Measurements from ENCODE around the gene FAM184B.

The FAM184B gene

DNA sequence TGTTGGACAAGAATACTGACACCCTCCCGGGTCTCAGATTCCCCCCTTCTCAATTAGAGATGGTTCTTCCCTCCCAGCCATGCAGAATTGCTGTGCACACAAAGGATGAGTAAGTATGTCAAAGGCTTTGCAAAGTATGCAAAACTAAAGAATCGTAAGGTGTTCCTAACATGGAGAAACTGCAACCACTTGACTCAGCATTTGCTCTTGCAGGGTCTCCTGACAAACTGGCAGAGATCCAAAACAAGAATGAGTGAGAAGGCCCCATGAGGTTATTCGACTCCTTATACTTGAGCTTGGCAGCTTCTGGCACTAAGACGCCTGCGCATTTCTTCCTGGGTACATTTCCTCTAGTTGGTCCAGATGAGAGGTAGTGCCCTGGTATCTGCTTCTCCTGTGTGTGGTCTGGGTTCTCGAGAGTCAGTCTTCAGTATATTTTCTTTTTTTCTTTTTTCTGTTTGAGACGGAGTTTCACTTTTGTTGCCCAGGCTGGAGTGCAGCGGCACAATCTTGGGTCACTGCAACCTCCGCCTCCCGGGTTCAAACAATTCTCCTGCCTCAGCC lies 8.2 kb downstream of the FAM184B start:
- DNase-seq (ENCODE audit: low spot score) = no peak

DNA sequence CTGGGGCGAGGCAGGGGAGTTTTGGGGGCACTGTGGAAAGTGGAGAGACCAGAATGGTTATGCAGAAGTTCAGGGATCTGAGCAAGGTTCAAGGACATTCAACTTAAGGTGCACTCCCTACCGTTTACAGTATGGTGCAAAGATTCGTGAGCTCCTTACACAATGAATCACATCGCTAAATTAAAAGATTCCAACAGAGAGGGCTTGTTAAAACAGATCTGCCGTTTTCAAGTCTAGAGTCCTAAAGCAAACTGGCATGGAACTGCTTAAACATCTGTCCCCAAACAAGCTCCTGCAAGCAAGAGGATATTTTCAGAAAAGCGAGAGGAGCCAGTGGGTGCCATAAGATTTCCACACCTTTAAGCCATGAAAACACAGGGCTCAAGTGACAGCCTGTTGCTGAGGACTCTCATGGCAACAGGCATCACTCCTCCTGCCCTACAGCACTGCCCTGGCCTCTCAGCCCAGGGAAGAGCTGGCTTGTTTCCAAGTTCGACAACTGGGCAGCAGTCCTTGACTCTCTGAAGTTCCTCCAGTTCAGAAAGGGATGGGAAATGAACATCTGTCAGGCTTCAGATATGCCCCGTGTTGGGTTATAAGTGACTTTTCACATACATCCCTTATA lies 10.0 kb downstream of the FAM184B start:
- no peak for DNase-seq (ENCODE audit: low spot score)

DNA sequence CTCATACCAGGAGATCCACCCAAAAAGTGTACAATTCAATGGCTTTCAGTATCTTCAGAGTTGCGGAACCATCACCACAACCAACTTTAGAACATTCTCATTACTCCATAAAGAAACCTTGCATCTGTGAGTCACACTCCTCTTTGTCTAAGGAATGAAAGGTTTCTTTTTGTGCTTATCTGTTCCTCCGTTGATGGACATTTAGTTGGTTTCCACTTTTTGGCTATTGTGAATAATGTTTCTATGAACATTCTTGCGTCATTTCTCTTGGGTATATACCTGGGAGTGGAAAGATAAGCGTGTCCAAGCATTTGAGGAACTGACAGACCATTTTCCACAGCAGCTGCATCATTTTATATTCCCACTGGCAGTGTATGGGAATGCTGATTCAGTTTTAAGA lies 10.6 kb downstream of the FAM184B start:
- DNase-seq (ENCODE audit: low spot score) = no peak

DNA sequence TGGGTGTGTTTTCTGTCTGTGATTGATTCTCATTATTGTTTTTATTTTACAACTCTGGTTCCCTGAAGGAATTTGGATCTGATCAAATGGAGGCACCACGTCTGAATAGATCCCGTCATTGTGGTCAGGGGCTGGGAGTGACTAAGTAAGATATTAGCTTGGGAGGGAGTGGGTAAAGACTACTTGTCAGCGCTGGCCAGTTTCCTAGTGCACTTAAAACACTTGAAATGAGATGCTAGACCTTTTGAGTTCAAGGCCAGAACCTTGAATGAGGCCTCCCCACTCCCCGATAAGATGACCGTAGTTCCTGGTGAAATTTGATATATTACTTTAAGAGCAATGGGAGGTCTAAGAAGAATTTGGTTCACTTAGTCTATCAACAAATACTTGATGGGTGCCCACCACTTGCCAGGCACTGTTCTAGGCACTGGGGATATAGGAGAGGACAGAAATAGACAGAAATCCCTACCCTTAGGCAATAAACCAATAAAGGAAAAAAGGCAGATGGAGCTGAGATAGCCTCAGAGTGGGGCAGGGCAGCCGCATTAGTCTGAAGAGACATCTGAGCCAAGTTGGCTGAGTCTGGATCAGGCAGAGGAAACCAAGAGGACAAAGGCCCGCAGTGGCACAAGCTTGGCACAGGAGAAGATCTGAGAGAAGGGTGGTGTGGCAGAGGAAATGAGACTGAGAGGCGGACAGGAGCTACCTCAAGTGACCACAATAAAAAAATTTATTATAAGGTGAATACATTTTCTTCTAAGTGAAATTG lies 11.8 kb downstream of the FAM184B start:
- no peak for DNase-seq (ENCODE audit: low spot score)

DNA sequence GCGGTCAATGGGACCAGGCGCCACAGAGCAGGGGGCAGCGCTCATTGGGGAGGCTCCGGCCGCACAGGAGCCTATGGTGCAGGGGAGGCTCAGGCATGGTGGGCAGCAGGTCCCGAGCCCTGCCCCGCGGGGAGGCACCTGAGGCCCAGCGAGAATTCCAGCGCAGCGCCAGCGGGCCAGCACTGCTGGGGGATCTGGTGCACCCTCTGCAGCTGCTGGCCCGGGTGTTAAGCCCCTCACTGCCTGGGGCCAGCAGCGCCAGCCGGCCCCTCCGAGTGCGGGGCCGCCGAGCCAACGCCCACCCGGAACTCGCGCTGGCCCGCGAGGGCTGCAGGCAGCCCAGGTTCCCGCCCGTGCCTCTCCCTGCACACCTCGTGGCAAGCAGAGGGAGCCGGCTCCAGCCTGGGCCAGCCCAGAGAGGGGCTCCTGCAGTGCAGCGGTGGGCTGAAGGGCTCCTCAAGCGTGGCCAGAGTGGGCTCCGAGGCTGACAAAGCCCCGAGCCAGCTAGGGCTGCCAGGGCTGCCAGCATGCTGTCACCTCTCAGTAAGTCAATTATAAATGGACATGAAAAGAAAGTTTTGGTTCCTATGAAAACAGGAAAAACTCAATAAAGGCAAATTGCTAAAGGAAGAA lies 14.5 kb downstream of the FAM184B start:
- DNase-seq (ENCODE audit: low spot score) = no peak

DNA sequence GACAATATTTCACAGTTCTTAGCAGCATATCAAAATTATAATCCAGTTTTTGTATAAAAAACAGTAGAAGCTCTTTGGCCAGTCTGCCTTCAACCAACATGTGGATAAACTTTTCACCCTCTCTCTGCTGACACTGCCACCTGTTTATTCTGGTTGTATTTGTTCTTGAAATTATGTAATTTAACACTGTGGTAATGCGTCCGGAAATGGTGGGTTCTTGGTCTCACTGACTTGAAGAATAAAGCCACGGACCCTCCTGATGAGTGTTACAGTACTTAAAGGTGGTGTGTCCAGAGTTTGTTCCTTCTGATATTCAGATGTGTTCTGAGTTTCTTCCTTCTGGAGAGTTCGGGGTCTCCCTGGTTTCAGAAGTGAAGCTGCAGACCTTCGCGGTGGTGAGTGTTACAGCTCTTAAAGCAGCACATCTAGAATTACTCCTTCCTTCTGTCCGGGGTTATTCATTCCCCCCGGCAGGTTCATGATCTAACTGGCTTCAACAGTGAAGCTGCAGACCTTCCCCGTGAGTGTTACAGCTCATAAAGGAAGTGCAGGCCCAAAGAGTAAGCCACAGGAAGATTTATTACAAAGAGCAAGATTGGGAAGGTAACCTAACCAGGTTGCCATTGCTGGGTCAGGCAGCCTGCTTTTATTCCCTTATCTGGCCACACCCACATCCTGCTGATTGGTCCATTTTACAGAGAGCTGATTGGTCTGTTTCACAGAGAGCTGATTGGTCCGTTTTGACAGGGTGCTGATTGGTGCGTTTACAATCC lies 15.7 kb downstream of the FAM184B start:
- DNase-seq (ENCODE audit: low spot score) = no peak

DNA sequence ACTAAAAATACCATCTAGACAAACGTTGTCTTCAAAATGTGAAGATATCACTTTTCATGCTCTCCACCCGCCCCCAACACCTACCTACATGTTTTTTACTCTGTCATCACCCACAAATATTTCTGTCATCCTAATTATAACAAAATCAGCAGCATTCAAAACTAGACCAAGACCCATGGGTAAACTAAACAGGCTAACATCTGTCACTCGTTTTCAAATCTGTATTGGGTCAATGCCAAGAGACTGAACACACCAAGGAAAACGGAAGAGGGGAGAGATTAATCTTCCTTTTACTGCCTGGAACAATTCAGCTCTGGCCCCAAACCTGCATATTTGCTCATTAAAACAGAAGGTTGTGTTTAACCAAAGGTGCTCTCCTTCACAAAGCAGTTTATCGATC lies 17.5 kb downstream of the FAM184B start:
- DNase-seq (ENCODE audit: low spot score) = no peak

DNA sequence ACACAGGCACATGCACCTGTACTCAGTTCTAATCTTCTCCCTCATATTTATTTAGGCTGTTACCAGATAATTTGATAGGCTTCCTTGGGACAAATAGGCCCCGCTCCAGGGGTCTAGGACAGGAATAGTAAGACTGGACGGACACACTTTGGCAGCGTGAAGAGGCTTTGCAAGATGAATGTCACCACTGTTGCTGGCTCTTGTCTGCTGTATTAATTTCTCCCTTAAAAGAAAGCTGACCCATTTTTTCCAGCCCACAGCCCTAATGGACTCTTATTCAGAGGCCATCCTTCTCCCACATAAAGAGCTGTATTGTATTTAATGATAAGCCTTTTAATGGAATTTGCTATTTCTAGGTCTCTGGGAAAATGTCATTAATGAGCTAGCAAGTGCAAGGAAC lies 18.0 kb downstream of the FAM184B start:
- no peak for DNase-seq (ENCODE audit: low spot score)

DNA sequence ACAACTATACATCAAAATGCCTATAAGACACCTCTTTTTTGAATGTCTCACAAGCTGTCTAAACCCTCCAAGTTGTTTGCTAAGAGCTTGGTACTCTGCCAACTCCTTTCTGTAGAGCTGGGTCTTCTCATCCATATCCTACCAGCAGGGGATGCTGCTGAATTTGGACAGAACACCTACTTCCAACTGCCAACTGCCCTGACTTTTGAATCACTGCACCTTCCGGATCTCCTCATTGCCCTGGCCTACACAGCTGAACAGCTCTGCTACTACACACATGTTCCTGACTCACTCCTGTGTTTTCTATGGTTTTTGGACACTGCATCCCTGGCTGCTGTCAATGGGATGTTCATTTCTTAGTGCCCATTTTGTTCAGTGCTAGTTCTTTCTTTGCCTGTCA lies 18.7 kb downstream of the FAM184B start:
- no peak for DNase-seq (ENCODE audit: low spot score)

DNA sequence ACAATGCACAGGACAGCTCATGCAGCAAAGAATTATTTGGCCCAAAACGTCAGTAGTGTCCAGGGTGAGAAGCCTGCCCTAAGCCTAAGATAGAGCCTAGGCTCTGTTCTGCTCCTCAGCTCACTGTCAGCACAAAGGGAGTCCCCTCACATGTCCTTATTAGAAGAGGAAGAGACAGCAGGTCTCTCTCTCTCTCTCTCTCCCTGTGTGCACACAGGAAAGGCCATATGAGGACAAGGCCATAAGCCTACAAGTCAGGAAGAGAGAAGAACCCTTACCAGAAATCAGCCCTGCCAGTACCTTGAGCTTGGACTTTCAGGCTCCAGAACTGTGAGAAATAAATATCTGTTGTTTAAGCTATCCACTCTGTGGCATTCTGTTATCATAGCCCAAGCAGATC lies 20.4 kb downstream of the FAM184B start:
- DNase-seq (ENCODE audit: low spot score) = no peak

DNA sequence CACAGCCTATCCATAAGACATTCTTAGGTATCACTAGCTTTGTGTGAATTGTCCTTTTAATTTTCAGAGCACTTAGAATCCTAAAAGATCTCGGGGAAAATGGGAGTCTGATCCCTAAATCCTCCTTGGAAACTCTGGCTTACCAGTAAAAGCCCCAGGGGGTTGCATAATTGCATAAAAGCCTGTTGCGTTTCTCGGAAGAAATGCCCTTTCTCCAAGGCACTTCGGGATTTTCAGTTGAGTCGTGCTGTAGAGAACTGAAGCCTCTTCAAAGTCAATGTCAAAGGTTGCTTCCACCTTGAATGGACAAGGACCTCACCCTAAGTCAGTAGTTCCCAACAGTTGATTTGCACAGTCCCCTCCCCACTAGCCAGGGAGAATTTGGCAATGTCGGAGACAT lies 20.8 kb downstream of the FAM184B start:
- no peak for DNase-seq (ENCODE audit: low spot score)

DNA sequence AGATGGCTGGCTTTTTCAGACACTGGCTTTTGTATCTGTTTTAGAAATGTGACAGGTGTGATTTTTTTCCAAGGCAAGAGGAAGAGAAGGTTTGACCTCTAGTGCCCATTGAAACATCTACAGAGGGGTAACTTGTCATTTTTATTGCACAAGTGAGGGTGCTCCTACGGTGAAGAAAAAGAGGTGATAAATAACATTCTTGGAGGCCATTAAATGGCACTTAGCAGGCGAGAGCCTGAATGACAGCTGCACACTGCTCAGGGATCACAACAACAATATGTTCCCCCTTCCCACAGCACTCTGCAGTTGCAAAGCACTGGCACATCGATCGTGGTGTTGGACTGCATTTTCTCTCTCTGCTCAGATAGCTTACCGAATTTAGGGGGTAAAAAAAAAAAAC lies 22.9 kb downstream of the FAM184B start:
- DNase-seq (ENCODE audit: low spot score) = no peak

DNA sequence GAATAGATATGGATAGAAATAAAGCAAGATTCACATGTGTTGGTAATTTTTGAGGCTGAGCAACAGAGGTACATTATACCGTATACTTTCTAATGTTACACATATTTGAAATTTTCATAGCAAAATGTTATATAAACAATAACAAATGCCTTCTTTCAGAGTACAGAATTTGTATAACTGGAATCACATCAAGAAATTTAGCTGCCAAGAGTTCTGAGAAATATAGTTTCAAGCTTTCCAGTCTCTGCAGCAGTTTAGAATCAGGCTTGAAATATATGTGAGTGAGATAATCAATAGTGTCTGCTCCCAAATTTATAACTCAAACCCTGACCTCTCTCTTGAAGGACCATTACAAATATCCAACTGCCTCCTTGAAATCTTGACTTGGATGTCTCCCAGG lies 23.8 kb downstream of the FAM184B start:
- DNase-seq (ENCODE audit: low spot score) = no peak

DNA sequence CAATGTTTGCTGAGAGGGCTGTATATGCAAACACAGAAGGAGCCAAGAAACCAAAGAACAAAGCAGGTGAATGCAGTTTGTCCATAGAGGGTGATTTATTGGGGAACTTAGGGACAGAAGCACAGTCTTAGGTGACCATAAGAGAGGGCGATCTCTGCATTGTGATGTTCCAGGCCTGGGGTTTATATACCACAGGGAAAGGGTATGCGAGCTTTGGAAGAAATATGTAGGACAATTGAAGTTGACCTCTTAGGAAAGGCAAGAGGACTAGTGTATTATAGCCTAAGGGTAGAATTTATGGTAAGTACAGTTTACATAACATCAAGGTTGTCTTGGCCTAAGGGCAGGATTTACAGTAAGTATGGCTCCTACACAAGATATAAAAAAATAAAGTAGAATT lies 27.8 kb downstream of the FAM184B start:
- no peak for DNase-seq (ENCODE audit: low spot score)

DNA sequence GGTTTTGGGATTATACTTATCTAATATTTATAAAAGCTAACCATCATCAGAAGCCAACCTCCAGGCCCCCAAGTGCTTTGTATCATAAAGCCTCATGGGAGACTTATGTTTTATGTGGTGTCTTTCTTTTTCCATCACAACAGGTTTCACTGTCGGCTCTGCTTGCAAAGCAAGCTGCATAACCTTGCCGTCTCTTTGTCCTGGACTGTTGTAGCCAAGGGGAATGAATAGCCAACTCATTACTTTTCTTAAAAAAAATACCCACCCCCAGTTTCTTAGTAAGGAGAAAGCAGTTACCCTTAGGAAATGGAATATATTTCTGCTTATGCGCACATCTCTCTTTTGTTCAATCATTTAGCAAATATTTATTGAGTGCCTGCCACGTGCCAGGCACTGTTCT lies 40.7 kb downstream of the FAM184B start:
- DNase-seq (ENCODE audit: low spot score) = no peak

DNA sequence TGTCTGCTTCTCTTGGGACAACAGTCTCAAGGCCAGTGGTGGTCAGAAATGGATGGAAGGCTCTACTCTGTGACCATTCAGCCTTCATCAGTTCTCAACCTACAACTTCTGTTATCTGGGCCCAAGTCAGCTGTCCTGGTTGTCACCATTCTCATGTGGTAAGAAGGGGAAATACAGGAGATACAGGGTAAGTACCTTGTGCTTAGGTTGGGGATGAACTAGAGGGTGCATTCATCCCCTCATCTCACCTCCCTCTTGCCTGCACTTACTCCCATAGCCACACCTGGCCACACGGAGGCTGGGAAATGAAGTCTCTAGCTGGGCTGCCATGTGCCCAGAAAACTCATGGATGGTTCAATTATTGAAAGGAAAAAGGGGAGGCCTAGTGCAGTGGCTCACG lies 44.9 kb downstream of the FAM184B start:
- DNase-seq (ENCODE audit: low spot score) = no peak

DNA sequence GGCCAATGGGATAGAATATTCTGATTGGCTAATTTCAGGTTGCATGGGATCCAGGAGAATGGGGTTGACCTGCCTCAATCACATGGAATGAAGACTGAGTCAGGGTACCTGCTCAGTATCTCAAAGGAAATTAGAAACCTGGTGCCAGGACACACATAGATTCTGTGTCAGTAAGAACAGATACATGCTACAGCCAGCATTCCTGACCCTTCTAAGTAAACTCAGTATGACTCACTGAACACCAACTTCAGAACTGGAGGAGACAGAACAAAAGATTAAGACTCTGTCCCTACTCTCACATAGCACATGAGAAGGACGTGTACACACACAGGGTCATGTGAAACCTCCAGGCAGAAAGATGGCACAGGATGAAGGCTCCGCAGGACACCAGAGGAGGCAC lies 54.5 kb downstream of the FAM184B start:
- no peak for DNase-seq (ENCODE audit: low spot score)

DNA sequence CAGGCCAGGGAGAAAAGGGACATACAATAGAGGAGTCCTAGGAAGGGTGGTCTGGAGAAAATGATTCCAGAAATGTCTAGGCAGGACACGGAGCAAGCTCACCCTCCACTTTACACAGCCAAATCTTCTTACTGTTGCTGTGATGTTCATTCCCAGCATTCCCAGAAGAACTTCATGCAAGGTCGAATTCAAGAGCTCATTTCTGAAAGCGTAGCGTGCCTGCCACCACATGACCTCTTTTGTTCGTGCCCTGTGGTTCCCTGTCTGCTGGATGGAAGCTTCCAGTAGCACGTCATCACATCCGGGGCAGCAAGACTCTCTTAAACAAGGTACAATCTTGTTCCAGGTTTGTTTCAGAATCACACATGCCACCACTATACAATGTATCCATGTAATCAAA lies 57.8 kb downstream of the FAM184B start:
- DNase-seq (ENCODE audit: low spot score) = no peak

DNA sequence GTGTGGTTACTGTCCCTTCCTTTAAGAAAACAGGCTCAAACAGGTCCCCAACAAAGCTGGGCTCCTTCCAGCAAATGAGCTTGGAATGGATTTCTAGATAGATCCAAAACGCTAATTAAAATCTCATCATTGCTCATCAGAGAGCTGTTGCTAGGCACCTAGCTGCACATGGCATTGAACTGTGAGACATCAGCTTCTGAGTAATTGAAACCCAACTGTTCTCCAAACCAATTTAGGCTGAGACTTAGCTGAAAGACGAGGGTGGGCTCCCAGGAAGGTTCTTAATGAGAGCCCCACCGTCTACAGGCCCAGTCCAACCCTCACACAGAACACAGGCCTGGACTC lies 59.1 kb downstream of the FAM184B start:
- DNase-seq (ENCODE audit: low spot score) = no peak

DNA sequence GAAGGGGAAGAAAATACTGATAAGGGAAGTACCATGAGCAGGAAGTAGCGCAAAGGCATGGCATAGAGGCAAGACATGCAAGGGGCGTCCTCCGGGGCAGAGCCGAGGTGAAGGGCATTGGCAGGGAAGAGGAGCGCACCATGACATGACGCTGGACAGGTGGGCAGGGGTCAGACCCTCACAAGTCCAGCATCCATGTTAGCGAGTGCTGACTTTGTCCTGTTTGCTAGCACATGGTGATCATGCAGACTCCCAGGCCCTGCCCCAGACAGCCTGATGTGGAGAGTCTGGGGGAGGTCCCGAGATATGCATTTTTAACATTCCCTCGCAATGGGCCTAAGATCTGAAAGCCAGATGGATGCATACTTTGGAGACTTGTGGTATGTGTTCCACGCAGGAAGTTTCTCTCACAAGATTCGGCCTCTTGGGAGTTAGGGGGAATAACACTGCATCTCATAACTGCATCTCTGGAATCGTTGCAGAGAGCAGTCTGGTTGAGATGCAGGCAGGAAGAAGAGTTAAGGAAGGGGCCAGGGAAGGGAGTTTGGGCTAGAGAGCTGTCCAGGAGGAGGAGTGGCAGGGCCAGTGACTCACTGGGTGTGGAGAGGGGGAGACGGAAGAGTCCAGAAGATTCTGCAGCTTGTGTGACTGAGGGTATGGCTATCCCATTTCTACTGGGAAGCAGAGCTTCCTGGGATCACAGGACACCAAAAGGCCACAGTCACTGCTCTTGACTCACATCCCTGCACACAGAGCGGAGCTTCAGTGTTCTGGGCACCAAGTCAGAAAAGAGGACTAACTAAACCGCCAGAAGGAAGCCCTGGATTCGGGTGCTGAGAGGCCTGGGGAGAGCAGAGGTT lies 59.7 kb downstream of the FAM184B start:
- DNase-seq (ENCODE audit: low spot score) = no peak

DNA sequence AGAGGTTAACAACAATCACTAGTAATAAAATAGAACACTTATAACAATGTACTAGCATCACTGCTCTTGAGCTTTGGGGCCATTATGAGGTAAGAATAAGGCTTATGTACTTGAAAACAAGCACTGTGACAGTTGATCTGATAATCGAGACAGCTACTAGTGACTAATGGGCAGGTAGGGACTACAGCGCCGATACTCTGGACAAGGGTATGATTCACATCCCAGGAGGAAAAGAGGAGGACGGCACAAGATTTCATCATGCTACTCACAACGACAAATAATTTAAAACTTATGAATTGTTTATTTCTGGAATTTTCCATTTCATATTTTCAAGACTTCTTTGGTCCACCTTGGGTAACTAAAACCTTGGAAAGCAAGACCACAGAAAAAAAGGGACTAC lies 62.3 kb downstream of the FAM184B start:
- DNase-seq (ENCODE audit: low spot score) = no peak

DNA sequence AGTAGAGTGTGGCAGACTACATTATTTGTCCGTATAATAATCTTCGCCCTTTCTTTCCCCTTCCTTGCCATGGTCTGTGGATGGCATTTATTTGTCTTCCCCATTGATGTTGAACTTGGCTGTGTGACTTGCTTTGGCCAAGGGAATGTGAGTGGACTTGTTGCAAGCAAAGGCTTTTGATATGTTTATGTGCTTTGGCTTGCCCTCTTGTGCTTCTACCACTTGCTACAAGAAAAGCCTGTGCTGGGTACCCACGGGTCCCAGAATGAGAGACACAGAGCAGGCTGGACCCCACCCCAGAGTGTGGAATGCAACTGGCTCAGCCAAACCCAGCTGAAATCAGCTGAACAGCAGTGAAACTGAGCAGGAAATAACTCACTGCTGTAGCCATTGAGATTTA lies 63.0 kb downstream of the FAM184B start:
- no peak for DNase-seq (ENCODE audit: low spot score)

Data from D341Med (cell line).